ENCODE measurements around the gene GLP2R.
"Not testable (repeated sequence)": the region's sequence is repeated elsewhere in the genome, so short reads cannot be mapped to it uniquely, and the experiment has no call there.

Gene GLP2R

GRCh38 chr17:9825641-9826150 is at the start of gene GLP2R:
GLP2R (plus strand) TSS chr17:9825924; CDS start chr17:9826064, 140 bp downstream.
- TF ChIP-seq JUND (IDR thresholded peaks at IDR 0.05; ENCODE audit: low read depth) = no peak
- in situ Hi-C loops (cut with HindIII; ENCODE audit: low pct_unique_long_range_greater_than_20kb, low sequenced_read_pairs) = no loop called here

GRCh38 chr17:9776911-9777310 is 48.8 kb upstream of the GLP2R start:
- in situ Hi-C loops (cut with HindIII; ENCODE audit: low pct_unique_long_range_greater_than_20kb, low sequenced_read_pairs) = no loop called here
- DNase-seq (ENCODE audit: low read depth in 1 of 2, low spot score in 1 of 2) = no peak
- TF ChIP-seq JUND (IDR thresholded peaks at IDR 0.05; ENCODE audit: low read depth) = no peak

More at GRCh38 chr17:9825641-9826150, at the start of gene GLP2R:
- DNase-seq (ENCODE audit: low read depth in 1 of 2, low spot score in 1 of 2) = no peak

DNA sequence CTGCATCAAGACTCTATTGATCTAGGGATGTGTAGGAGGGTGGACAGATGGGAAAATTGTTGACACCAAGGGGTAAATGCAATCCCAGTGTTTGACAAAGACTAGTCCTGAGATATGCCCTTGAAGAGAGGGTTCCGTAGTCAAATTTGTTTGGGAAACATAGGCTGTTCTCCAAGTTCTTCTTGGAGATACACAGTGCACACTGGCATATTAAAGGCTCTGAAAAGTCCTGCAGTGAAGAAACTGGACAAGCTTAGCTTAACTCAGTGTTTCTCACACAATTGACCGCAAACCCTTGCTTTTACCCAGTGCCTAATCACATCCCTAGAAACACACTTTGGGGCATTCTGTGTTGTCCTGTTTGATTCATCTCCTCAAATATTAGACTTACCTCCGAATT is 45.2 kb upstream of the GLP2R start:
- no peak for TF ChIP-seq JUND (IDR thresholded peaks at IDR 0.05; ENCODE audit: low read depth)
- in situ Hi-C loops (cut with HindIII; ENCODE audit: low pct_unique_long_range_greater_than_20kb, low sequenced_read_pairs) = no loop called here
- DNase-seq (ENCODE audit: low read depth in 1 of 2, low spot score in 1 of 2) = no peak

DNA sequence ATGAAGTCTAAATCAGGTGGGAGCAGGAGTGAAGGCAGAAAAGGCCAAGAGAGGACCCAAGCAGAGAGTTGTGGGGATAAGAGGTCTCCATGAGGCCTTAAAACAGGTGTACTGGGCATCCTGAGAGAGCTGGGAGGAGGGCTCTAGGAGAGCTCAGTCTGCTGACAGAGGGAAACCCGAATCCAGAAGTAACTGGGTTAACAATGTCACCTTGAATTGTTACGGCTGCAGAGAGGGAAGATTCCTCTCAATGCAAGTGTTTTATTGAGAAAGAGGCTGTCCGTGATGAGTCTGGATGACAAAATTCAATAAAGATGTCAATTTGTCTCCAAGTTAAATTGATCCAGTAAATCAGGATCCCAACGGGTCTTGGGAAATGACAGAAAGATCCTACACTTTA is 42.7 kb upstream of the GLP2R start:
- no peak for DNase-seq (ENCODE audit: low read depth in 1 of 2, low spot score in 1 of 2)
- in situ Hi-C loops (cut with HindIII; ENCODE audit: low pct_unique_long_range_greater_than_20kb, low sequenced_read_pairs) = no loop called here
- TF ChIP-seq JUND (IDR thresholded peaks at IDR 0.05; ENCODE audit: low read depth) = no peak

GRCh38 chr17:9783465-9783864 is 42.3 kb upstream of the GLP2R start:
- DNase-seq (ENCODE audit: low read depth in 1 of 2, low spot score in 1 of 2); in situ Hi-C loops (cut with HindIII; ENCODE audit: low pct_unique_long_range_greater_than_20kb, low sequenced_read_pairs): not testable (repeated sequence)

- in situ Hi-C loops (cut with HindIII; ENCODE audit: low pct_unique_long_range_greater_than_20kb, low sequenced_read_pairs) = no loop called here
- no peak for TF ChIP-seq JUND (IDR thresholded peaks at IDR 0.05; ENCODE audit: low read depth)
- no peak for DNase-seq (ENCODE audit: low read depth in 1 of 2, low spot score in 1 of 2)
Measured at GRCh38 chr17:9784544-9784943, 41.2 kb upstream of the GLP2R start.

- no peak for DNase-seq (ENCODE audit: low read depth in 1 of 2, low spot score in 1 of 2)
- TF ChIP-seq JUND (IDR thresholded peaks at IDR 0.05; ENCODE audit: low read depth) = no peak
- in situ Hi-C loops (cut with HindIII; ENCODE audit: low pct_unique_long_range_greater_than_20kb, low sequenced_read_pairs) = no loop called here
Measured at GRCh38 chr17:9788601-9789000, 37.1 kb upstream of the GLP2R start.

DNA sequence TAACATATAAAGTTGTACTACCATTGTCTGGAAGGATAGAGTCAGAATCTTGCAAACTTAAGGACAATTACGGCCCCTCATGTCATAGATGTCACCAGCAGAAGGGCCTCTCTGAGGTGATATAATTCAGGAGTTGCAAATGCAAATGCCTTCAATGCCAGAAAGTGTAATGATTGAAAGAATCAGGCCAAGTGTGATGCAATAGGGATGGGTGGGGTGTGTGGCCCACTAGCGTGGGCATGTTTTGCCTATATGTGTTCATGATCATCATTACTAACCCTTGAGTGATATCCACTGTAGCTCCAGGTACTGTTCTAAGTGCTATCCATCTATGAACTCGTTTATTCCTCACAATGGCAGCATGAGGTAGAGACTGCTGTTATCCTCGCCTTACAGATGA is 35.4 kb upstream of the GLP2R start:
- no peak for DNase-seq (ENCODE audit: low read depth in 1 of 2, low spot score in 1 of 2)
- in situ Hi-C loops (cut with HindIII; ENCODE audit: low pct_unique_long_range_greater_than_20kb, low sequenced_read_pairs) = no loop called here
- no peak for TF ChIP-seq JUND (IDR thresholded peaks at IDR 0.05; ENCODE audit: low read depth)

- no peak for DNase-seq (ENCODE audit: low read depth in 1 of 2, low spot score in 1 of 2)
- no peak for TF ChIP-seq JUND (IDR thresholded peaks at IDR 0.05; ENCODE audit: low read depth)
Measured at GRCh38 chr17:9790889-9791876, 34.5 kb upstream of the GLP2R start, which contains the start of gene DHRS7C. DHRS7C (minus strand) TSS chr17:9791592; CDS start chr17:9791284, 308 bp downstream.

DNA sequence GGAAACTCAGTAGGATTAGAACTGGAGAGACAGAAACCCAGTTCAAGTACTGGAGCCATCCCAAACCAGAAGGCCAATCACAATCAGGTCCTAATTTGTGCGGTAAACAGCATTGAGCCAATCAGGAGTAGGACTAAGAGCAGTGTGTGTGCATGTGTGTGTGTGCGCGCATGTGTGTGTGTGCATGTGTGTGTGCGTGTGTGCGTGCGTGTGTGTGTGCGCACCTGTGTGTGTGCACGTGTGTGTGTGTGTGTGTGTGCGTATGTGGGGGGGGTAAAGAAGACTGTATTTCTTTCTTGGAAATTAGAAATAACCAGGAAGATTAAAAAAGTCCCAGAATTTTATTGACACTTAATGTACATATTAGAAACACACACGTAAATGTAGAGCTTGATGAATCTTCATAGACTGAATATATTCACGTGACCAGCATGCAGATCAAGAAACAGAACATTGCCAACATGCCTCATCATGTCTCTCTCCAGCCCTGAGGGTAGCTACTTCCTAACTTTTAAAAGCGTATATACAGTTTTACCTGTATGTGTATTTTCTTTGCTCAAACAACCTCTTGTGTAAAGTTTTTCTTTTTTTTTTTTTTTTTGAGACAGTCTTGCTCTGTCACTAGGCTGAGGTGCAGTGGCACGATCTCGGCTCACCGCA is 33.4 kb upstream of the GLP2R start:
- in situ Hi-C loops (cut with HindIII; ENCODE audit: low pct_unique_long_range_greater_than_20kb, low sequenced_read_pairs) = no loop called here
- DNase-seq (ENCODE audit: low read depth in 1 of 2, low spot score in 1 of 2) = no peak
- no peak for TF ChIP-seq JUND (IDR thresholded peaks at IDR 0.05; ENCODE audit: low read depth)

More at GRCh38 chr17:9790889-9791876, 34.5 kb upstream of the GLP2R start, which contains the start of gene DHRS7C:
- in situ Hi-C loops (cut with HindIII; ENCODE audit: low pct_unique_long_range_greater_than_20kb, low sequenced_read_pairs) = no loop called here

DNA sequence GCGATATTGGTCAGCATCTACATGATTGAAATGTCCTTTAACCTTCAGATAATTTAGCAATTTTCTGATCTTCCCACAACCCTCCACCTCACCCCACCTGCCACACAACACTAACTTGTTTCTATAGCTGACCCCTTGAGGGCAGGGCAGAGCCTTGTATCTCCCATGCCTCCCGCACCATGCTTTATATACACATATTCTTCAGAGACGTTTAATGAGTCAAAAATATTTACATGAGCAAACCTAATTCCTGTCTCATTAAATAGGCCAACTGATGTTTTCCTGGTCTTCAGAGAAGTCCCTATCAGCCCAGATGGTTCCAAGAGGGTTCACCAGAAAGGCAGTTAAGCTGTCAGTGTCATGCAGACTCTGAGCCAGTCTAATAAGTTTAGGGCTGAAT is 27.7 kb upstream of the GLP2R start:
- no peak for TF ChIP-seq JUND (IDR thresholded peaks at IDR 0.05; ENCODE audit: low read depth)
- in situ Hi-C loops (cut with HindIII; ENCODE audit: low pct_unique_long_range_greater_than_20kb, low sequenced_read_pairs) = no loop called here
- DNase-seq (ENCODE audit: low read depth in 1 of 2, low spot score in 1 of 2) = no peak

DNA sequence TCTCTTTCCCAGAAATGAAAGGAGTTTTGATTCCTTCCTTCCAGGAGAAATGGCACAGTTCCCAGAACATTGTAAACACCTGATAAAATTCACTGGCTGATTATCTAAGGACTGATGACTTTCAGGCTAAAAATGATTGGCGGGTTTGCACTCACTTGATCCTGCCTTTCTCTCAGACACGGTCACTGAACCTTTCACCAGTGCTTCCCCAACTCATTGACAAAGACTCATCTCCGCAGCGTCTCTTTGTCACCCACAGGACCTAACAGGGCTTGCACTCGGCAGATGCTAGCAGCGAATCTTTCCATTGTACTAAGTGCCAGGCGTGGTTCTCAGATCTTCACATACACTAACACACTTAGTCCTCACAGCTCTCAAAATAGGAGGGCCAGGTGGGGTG is 27.0 kb upstream of the GLP2R start:
- no peak for DNase-seq (ENCODE audit: low read depth in 1 of 2, low spot score in 1 of 2)
- TF ChIP-seq JUND (IDR thresholded peaks at IDR 0.05; ENCODE audit: low read depth) = no peak
- in situ Hi-C loops (cut with HindIII; ENCODE audit: low pct_unique_long_range_greater_than_20kb, low sequenced_read_pairs) = no loop called here

- no peak for TF ChIP-seq JUND (IDR thresholded peaks at IDR 0.05; ENCODE audit: low read depth)
- in situ Hi-C loops (cut with HindIII; ENCODE audit: low pct_unique_long_range_greater_than_20kb, low sequenced_read_pairs) = no loop called here
- DNase-seq (ENCODE audit: low read depth in 1 of 2, low spot score in 1 of 2) = no peak
Measured at GRCh38 chr17:9801505-9801904, 24.2 kb upstream of the GLP2R start.
